ENCODE measurements around the gene RNF128. TPM values are rescaled to one million over a fixed set of nuclear protein-coding genes. Genes with fewer than 3 reads are reported as not detected.

Gene RNF128
- total and polyA plus RNA-seq, 2 of the 13 experiments (the other 11 are each of a cell fraction or from before 2014, with no cell fraction given): 18.5 to 43.5 TPM

DNA sequence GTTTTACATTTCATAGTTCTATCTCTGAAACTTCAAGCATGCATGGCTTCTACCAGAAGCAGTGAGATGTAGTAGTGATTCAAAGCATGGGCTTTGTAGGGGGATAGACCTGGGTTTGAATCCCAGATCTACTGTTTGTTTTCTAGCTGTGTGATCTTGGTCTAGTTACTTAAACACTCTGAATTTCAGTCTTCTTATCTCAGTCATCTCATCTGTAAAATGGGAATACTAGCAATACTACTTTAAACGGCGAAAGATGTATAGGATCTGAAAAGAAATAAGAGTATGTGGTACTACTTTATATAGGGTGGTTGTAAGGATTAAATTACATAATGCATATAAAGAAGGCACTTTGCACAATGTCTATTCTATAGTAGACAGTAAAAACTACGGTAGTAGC, 20.0 kb upstream of the RNF128 start:
- no peak overlapping the region for H2AFZ ChIP-seq (ENCODE audit: low read length)
- intact Hi-C loops (cut with micrococcal nuclease; ENCODE audit: unreplicated experiment) (no loop called here), in situ Hi-C loops (cut with HindIII; ENCODE audit: extremely low pct_ligation_motif_present, low pct_unique_long_range_greater_than_20kb) (no loop called here)
- no peak overlapping the region for H3K4me2 ChIP-seq (ENCODE audit: low read depth, low read length)
- no peak for DNase-seq (ENCODE audit: low spot score)
- H3K27ac ChIP-seq (ENCODE audit: extremely low read length, insufficient read depth, low read length): no peak overlapping the region
- H3K9me3 ChIP-seq (ENCODE audit: low read length): no peaks in the 10 kb centered on the region
- no peaks in the 10 kb centered on the region for H3K27me3 ChIP-seq (ENCODE audit: control insufficient read depth in 1 of 2, insufficient read depth in 2 of 2, low read length in 2 of 2)
- H3K4me1 ChIP-seq (ENCODE audit: insufficient read depth, low read length): no peaks in the 10 kb centered on the region
- H3K4me3 ChIP-seq (replicated peaks in 1 of 3; ENCODE audit: insufficient read depth in 1 of 3, low read depth in 2 of 3, low read length in 3 of 3): no peak overlapping the region
- TF ChIP-seq ZNF629 (CRISPR knock-in tag; conservative IDR thresholded peaks at IDR 0.05) (peak; percentile 53), ZNF558 (CRISPR knock-in tag; IDR thresholded peaks at IDR 0.05; ENCODE audit: borderline replicate concordance) (no peak)
- no TSS peak for BruUV-seq (replicated peaks)
- no peaks in the 10 kb centered on the region for H4K20me1 ChIP-seq (ENCODE audit: insufficient read depth, low read length)
- no peak for ATAC-seq
- no peaks in the 10 kb centered on the region for H3K79me2 ChIP-seq (ENCODE audit: insufficient read depth, low read length)
- whole genome bisulfite sequencing (ENCODE audit: low lambda C conversion rate): 94% methylated on average over 3 of the region's 3 CpGs
- CTCF ChIA-PET (ENCODE audit: low intra/inter-chr PET ratio, low total read pairs): no interaction called here
- no peaks in the 10 kb centered on the region for H3K36me3 ChIP-seq (replicated peaks in 1 of 2; ENCODE audit: control insufficient read depth in 1 of 2, insufficient read depth in 2 of 2, low read length in 2 of 2)
- POLR2A ChIA-PET: no interaction called here
- no peak overlapping the region for H3K9ac ChIP-seq (ENCODE audit: insufficient read depth, low read depth, low read length)
- FAIRE-seq: no peak

DNA sequence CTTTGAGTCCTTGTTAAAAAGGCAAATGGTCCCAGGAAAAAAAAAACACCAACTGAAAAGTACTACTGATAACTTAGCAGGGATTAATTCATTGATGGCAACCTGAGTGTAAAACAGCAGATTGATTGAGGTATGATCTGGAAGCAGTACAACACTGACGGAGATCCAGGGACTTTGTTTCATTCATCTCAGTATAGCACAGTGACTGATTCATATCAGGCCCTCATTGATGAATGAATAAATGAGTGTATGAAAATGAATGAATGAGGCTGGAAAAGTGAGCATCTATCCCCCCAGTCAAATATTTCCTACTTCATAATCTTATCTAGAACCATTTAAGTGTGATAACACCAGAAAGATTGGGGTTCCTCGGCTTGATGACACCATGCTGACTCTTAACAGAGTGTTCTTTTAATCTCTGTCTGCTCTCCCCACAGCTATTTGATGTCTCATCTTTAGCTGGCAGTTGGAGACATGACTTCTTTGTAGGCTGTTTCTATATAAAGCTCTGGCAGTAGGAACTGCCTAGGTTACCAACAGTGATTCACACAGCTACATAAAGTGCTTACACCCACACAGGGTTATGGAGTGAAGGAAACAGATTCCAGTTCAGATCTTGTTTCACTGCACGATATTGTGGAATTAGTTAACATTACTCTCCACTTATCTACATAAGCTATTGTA, 18.6 kb upstream of the RNF128 start:
- CTCF ChIA-PET (ENCODE audit: low intra/inter-chr PET ratio, low total read pairs): no interaction called here
- no peak for FAIRE-seq
- TF ChIP-seq NR1H2 (CRISPR knock-in tag; IDR thresholded peaks at IDR 0.05; ENCODE audit: borderline replicate concordance, low read depth) (no peak), JUN (CRISPR knock-in tag; IDR thresholded peaks at IDR 0.05) (no peak), HES4 (CRISPR knock-in tag; IDR thresholded peaks at IDR 0.05; ENCODE audit: borderline replicate concordance) (no peak), CCAR2 (optimal IDR thresholded peaks at IDR 0.05; ENCODE audit: low read depth, low read length) (no peak), RXRB (CRISPR knock-in tag; IDR thresholded peaks at IDR 0.05; ENCODE audit: borderline replicate concordance) (no peak), RBAK (CRISPR knock-in tag; IDR thresholded peaks at IDR 0.05) (no peak)
- TF ChIP-seq, protein P1, sequence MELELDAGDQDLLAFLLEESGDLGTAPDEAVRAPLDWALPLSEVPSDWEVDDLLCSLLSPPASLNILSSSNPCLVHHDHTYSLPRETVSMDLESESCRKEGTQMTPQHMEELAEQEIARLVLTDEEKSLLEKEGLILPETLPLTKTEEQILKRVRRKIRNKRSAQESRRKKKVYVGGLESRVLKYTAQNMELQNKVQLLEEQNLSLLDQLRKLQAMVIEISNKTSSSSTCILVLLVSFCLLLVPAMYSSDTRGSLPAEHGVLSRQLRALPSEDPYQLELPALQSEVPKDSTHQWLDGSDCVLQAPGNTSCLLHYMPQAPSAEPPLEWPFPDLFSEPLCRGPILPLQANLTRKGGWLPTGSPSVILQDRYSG (CRISPR knock-in tag; IDR thresholded peaks at IDR 0.05): no peak
- TF ChIP-seq, protein P2, sequence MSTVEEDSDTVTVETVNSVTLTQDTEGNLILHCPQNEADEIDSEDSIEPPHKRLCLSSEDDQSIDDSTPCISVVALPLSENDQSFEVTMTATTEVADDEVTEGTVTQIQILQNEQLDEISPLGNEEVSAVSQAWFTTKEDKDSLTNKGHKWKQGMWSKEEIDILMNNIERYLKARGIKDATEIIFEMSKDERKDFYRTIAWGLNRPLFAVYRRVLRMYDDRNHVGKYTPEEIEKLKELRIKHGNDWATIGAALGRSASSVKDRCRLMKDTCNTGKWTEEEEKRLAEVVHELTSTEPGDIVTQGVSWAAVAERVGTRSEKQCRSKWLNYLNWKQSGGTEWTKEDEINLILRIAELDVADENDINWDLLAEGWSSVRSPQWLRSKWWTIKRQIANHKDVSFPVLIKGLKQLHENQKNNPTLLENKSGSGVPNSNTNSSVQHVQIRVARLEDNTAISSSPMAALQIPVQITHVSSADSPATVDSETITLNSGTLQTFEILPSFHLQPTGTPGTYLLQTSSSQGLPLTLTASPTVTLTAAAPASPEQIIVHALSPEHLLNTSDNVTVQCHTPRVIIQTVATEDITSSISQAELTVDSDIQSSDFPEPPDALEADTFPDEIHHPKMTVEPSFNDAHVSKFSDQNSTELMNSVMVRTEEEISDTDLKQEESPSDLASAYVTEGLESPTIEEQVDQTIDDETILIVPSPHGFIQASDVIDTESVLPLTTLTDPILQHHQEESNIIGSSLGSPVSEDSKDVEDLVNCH (CRISPR knock-in tag; IDR thresholded peaks at IDR 0.05): no peak

More for the DNA sequence above, 18.6 kb upstream of the RNF128 start:
- no peak overlapping the region for H3K4me3 ChIP-seq (replicated peaks in 1 of 3; ENCODE audit: insufficient read depth in 1 of 3, low read depth in 2 of 3, low read length in 3 of 3)
- no peak overlapping the region for H3K4me2 ChIP-seq (ENCODE audit: low read depth, low read length)
- DNase-seq (ENCODE audit: low spot score) (no peak), ATAC-seq (no peak)
- 46% methylated on average over 3 of the region's 3 CpGs for WGBS (ENCODE audit: low lambda C conversion rate)
- no peaks in the 10 kb centered on the region for H4K20me1 ChIP-seq (ENCODE audit: insufficient read depth, low read length)
- in situ Hi-C loops (cut with HindIII; ENCODE audit: extremely low pct_ligation_motif_present, low pct_unique_long_range_greater_than_20kb) (no loop called here), intact Hi-C loops (cut with micrococcal nuclease; ENCODE audit: unreplicated experiment) (no loop called here)
- no TSS peak for BruUV-seq (replicated peaks)
- no peak overlapping the region for H3K9ac ChIP-seq (ENCODE audit: insufficient read depth, low read depth, low read length)
- POLR2A ChIA-PET: interaction anchor here (1.0 kb wide), 1 partner anchor 11 kb away, joined by 4 read pairs; no protein-coding TSS in a partner anchor
- H3K27ac ChIP-seq (ENCODE audit: extremely low read length, insufficient read depth, low read length): no peak overlapping the region
- no peaks in the 10 kb centered on the region for H3K27me3 ChIP-seq (ENCODE audit: control insufficient read depth in 1 of 2, insufficient read depth in 2 of 2, low read length in 2 of 2)
- H3K9me3 ChIP-seq (ENCODE audit: low read length): no peaks in the 10 kb centered on the region
- no peaks in the 10 kb centered on the region for H3K4me1 ChIP-seq (ENCODE audit: insufficient read depth, low read length)
- no peaks in the 10 kb centered on the region for H3K79me2 ChIP-seq (ENCODE audit: insufficient read depth, low read length)
- no peaks in the 10 kb centered on the region for H3K36me3 ChIP-seq (replicated peaks in 1 of 2; ENCODE audit: control insufficient read depth in 1 of 2, insufficient read depth in 2 of 2, low read length in 2 of 2)
- no peak overlapping the region for H2AFZ ChIP-seq (ENCODE audit: low read length)

Data from HepG2 (cell line).